Activated naive CD8-positive, alpha-beta T cell treated with anti-CD3 and anti-CD28 coated beads, Interleukin-2, amount 10 ng/mL, durations not matched to agents 7 days and 5 days (primary cell): ENCODE measurements around the gene FIGN. TPM values are rescaled to one million over a fixed set of nuclear protein-coding genes. Genes with fewer than 3 reads are reported as not detected.

Experiments used
- ATAC-seq: fragments of 150-1000 bp; cut with Tn5 transposase; one replicate; pipeline ENCODE4 v1.10.0; 2021; ENCODE audit warnings: low read depth, moderate library complexity
- POLR2A ChIA-PET: fragments of 350-600 bp; sonication (Branson Sonifier 250); formaldehyde crosslinking; loops from one replicate; lab custom pipeline; 2021; ENCODE audit warnings: antibody characterized with exemption; lab: Charles Lee
- DNase-seq: peaks from one replicate; pipeline ENCODE4 v3.0.0; 2021
- H3K27ac Mint-ChIP-seq: one replicate; pipeline ENCODE4 v1.8.0; 2022; ENCODE audit warnings: mild to moderate bottlenecking, mixed read lengths
- H3K27me3 Mint-ChIP-seq: one replicate; pipeline ENCODE4 v1.8.0; 2022; ENCODE audit warnings: mild to moderate bottlenecking, moderate library complexity, mixed read lengths
- H3K36me3 Mint-ChIP-seq: one replicate; pipeline ENCODE4 v1.8.0; 2021; ENCODE audit warnings: mild to moderate bottlenecking, mixed read lengths
- H3K4me1 Mint-ChIP-seq: one replicate; pipeline ENCODE4 v1.8.0; 2021; ENCODE audit warnings: mixed read lengths
- H3K4me3 Mint-ChIP-seq: one replicate; pipeline ENCODE4 v1.8.0; 2022; ENCODE audit warnings: mild to moderate bottlenecking, moderate library complexity, mixed read lengths
- H3K9me3 Mint-ChIP-seq: one replicate; pipeline ENCODE4 v1.8.0; 2021; ENCODE audit warnings: mixed read lengths
- total RNA-seq, 2 experiments: library from RNA; stranded (reverse); gene quantifications; one replicate each; pipeline ENCODE4 v1.2.3, GENCODE V29; 2021

FIGN gene
- total RNA-seq, 2 experiments from 2014 or later = not detected

- POLR2A ChIA-PET = no interaction called here
- ATAC-seq = no peak
- Mint-ChIP-seq H3K4me3 (no peak overlapping the region), H3K36me3 (no peaks in the 10 kb centered on the region), H3K27me3 (no peaks in the 10 kb centered on the region), H3K9me3 (no peaks in the 10 kb centered on the region), H3K27ac (no peak overlapping the region), H3K4me1 (no peaks in the 10 kb centered on the region)
- DNase-seq = no peak
These were observed 49.5 kb downstream of the FIGN start for GRCh38 chr2:163686289-163686688.

DNA sequence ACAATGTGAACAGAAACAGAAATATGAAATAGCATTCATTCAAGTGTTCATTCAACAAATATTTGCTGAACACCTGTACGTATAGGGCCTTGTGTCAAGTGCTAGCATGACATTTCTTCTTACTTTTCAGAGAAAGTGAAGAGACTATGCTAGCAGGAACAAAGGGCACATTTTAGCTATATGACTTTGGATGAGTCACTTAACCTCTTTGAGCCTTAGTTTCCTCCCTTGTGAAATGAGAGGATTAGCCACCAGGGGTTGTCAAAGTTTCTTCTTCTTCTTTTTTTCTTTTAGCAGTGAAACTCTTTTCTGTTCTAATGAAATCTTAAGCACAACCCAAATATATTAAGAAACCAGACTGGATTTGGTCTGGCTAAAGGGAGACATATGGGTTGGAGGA lies 53.1 kb downstream of the FIGN start:
- Mint-ChIP-seq H3K4me1 (no peaks in the 10 kb centered on the region), H3K9me3 (no peaks in the 10 kb centered on the region), H3K36me3 (no peaks in the 10 kb centered on the region), H3K27me3 (no peaks in the 10 kb centered on the region), H3K4me3 (no peak overlapping the region), H3K27ac (no peak overlapping the region)
- DNase-seq = no peak
- no peak for ATAC-seq
- POLR2A ChIA-PET = no interaction called here

DNA sequence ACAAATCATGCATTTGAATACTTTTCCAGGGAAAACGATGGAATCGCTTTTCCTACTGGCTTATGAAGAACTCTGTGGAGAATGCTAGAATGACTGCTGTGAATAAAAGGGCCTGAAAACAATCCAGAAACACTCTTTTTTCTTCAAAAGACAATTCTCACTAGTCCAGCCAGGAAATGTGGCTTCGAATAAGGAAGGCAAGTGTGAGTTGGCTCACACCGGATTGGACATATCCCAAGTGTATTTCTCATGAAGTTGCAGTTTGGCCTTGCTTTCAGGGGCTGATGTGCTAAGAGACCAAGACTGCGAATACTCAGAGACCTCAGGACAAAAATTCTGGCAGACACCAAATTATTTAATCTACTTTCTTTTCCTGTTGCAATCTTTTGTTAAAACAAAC lies 54.1 kb downstream of the FIGN start:
- no peak for DNase-seq
- POLR2A ChIA-PET = no interaction called here
- no peak for ATAC-seq
- no peak overlapping the region for H3K4me3 Mint-ChIP-seq
- no peak overlapping the region for H3K27ac Mint-ChIP-seq
- H3K36me3 Mint-ChIP-seq = no peaks in the 10 kb centered on the region
- no peaks in the 10 kb centered on the region for H3K4me1 Mint-ChIP-seq
- no peaks in the 10 kb centered on the region for H3K9me3 Mint-ChIP-seq
- no peaks in the 10 kb centered on the region for H3K27me3 Mint-ChIP-seq

- POLR2A ChIA-PET = no interaction called here
- no peak for ATAC-seq
- H3K4me1 Mint-ChIP-seq = no peaks in the 10 kb centered on the region
These were observed 60.4 kb downstream of the FIGN start for GRCh38 chr2:163675388-163675787.

DNA sequence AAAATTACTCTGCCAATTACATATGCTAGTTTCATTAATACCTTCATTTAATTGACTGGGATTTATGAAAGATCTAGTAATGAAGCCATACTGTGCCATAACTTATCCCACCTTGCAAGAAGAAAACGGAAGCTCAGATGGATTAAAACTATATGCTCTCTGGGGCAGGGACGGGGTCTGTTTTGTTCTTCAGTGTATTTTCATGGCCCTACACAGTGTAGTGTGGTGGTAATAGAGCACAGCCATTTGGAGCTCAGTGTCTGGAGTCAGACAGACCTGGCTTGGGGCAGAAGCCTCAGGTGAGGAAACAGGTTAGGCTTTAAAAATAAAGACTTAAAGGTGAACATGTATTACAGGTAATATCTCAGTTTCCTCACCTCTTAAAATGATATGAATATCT lies 62.3 kb downstream of the FIGN start:
- POLR2A ChIA-PET = no interaction called here
- no peaks in the 10 kb centered on the region for H3K9me3 Mint-ChIP-seq
- no peaks in the 10 kb centered on the region for H3K4me1 Mint-ChIP-seq
- ATAC-seq (no peak), DNase-seq (no peak)
- no peak overlapping the region for H3K4me3 Mint-ChIP-seq
- no peak overlapping the region for H3K27ac Mint-ChIP-seq
- no peaks in the 10 kb centered on the region for H3K27me3 Mint-ChIP-seq
- no peaks in the 10 kb centered on the region for H3K36me3 Mint-ChIP-seq

More at GRCh38 chr2:163675388-163675787, 60.4 kb downstream of the FIGN start:
- Mint-ChIP-seq H3K27me3 (no peaks in the 10 kb centered on the region), H3K36me3 (no peaks in the 10 kb centered on the region), H3K27ac (no peak overlapping the region), H3K9me3 (no peaks in the 10 kb centered on the region), H3K4me3 (no peak overlapping the region)
- DNase-seq = no peak

GRCh38 chr2:163670929-163671328 lies 64.9 kb downstream of the FIGN start:
- H3K9me3 Mint-ChIP-seq = no peaks in the 10 kb centered on the region
- H3K27me3 Mint-ChIP-seq = no peaks in the 10 kb centered on the region
- no peak overlapping the region for H3K4me3 Mint-ChIP-seq
- no peak overlapping the region for H3K27ac Mint-ChIP-seq
- no peaks in the 10 kb centered on the region for H3K36me3 Mint-ChIP-seq
- H3K4me1 Mint-ChIP-seq = no peaks in the 10 kb centered on the region
- POLR2A ChIA-PET = no interaction called here
- DNase-seq (no peak), ATAC-seq (no peak)

- no peak overlapping the region for H3K4me3 Mint-ChIP-seq
- no peaks in the 10 kb centered on the region for H3K4me1 Mint-ChIP-seq
- DNase-seq (no peak), ATAC-seq (no peak)
- no peaks in the 10 kb centered on the region for H3K36me3 Mint-ChIP-seq
- POLR2A ChIA-PET = no interaction called here
- no peaks in the 10 kb centered on the region for H3K27me3 Mint-ChIP-seq
- no peak overlapping the region for H3K27ac Mint-ChIP-seq
- no peaks in the 10 kb centered on the region for H3K9me3 Mint-ChIP-seq
These were observed 66.3 kb downstream of the FIGN start for GRCh38 chr2:163669506-163669905.

- Mint-ChIP-seq H3K27me3 (no peaks in the 10 kb centered on the region), H3K27ac (no peak overlapping the region), H3K36me3 (no peaks in the 10 kb centered on the region), H3K4me1 (no peaks in the 10 kb centered on the region), H3K4me3 (no peak overlapping the region), H3K9me3 (peaks cover 2% of the 10 kb centered on the region)
- DNase-seq (no peak), ATAC-seq (no peak)
- POLR2A ChIA-PET = no interaction called here
These were observed 68.5 kb downstream of the FIGN start for GRCh38 chr2:163667064-163667887.

- no peaks in the 10 kb centered on the region for H3K27me3 Mint-ChIP-seq
- POLR2A ChIA-PET = no interaction called here
- no peak overlapping the region for H3K27ac Mint-ChIP-seq
- no peaks in the 10 kb centered on the region for H3K4me1 Mint-ChIP-seq
- no peaks in the 10 kb centered on the region for H3K36me3 Mint-ChIP-seq
- ATAC-seq = no peak
- H3K4me3 Mint-ChIP-seq = no peak overlapping the region
- DNase-seq = no peak
- H3K9me3 Mint-ChIP-seq = peaks cover 6% of the 10 kb centered on the region
These were observed 70.0 kb downstream of the FIGN start for GRCh38 chr2:163665817-163666216.

GRCh38 chr2:163665051-163665450 lies 70.8 kb downstream of the FIGN start:
- ATAC-seq (no peak), DNase-seq (no peak)
- Mint-ChIP-seq H3K4me1 (no peaks in the 10 kb centered on the region), H3K4me3 (no peak overlapping the region), H3K27me3 (no peaks in the 10 kb centered on the region), H3K27ac (no peak overlapping the region), H3K36me3 (no peaks in the 10 kb centered on the region), H3K9me3 (peaks cover 6% of the 10 kb centered on the region)
- POLR2A ChIA-PET = no interaction called here

DNA sequence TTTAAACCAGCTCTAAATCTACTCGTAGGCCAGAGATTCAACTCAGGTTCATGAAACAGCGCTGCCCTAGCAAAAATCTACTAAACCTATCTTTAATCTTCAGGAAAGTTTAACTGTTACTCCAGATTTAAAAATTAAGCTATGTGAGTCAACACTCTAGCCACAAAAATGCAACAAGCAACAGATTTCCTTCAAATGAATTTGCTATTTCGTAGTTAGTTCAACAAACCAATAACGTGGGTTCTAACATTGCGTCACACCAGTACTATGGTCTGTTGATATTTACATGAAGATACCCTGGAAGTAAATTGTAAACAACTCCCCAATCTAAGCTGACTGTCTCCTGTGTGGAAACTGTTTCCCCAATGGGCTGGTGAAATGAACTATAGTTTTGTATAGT lies 71.2 kb downstream of the FIGN start:
- H3K4me3 Mint-ChIP-seq = no peak overlapping the region
- DNase-seq (no peak), ATAC-seq (no peak)
- H3K36me3 Mint-ChIP-seq = no peaks in the 10 kb centered on the region
- POLR2A ChIA-PET = no interaction called here
- H3K27ac Mint-ChIP-seq = no peak overlapping the region
- no peaks in the 10 kb centered on the region for H3K27me3 Mint-ChIP-seq
- H3K9me3 Mint-ChIP-seq = peaks cover 6% of the 10 kb centered on the region
- no peaks in the 10 kb centered on the region for H3K4me1 Mint-ChIP-seq

- ATAC-seq = no peak
- no peaks in the 10 kb centered on the region for H3K4me1 Mint-ChIP-seq
- H3K4me3 Mint-ChIP-seq = no peak overlapping the region
- H3K9me3 Mint-ChIP-seq = peaks cover 6% of the 10 kb centered on the region
- H3K36me3 Mint-ChIP-seq = no peaks in the 10 kb centered on the region
- no peak overlapping the region for H3K27ac Mint-ChIP-seq
- no peak for DNase-seq
- POLR2A ChIA-PET = no interaction called here
- no peaks in the 10 kb centered on the region for H3K27me3 Mint-ChIP-seq
These were observed 73.5 kb downstream of the FIGN start for GRCh38 chr2:163662141-163662780.

DNA sequence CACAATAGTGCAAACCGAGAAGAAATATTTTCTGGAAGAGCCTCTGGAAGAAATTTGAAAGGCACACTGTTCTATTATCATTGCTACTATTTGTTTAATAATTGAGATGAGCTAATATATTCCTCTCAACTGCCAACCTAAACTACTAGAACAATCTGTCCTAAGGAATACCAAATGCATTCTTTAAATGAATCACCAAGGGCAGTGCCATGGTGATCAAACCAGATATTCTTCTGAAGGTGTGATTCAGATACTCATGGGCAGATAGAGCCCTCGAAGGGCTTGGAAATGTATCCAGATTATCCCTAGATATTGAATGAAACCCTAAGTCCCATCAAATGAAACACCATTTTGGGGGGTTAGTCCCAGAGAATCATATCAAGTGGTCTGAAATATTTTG lies 76.6 kb downstream of the FIGN start:
- Mint-ChIP-seq H3K27ac (no peak overlapping the region), H3K27me3 (no peaks in the 10 kb centered on the region), H3K9me3 (peaks cover 6% of the 10 kb centered on the region), H3K36me3 (no peaks in the 10 kb centered on the region), H3K4me3 (no peak overlapping the region), H3K4me1 (no peaks in the 10 kb centered on the region)
- ATAC-seq (no peak), DNase-seq (no peak)
- POLR2A ChIA-PET = no interaction called here

- Mint-ChIP-seq H3K9me3 (peaks cover 4% of the 10 kb centered on the region), H3K27ac (no peak overlapping the region), H3K27me3 (no peaks in the 10 kb centered on the region), H3K4me3 (no peak overlapping the region), H3K36me3 (no peaks in the 10 kb centered on the region), H3K4me1 (no peaks in the 10 kb centered on the region)
- DNase-seq (no peak), ATAC-seq (no peak)
- POLR2A ChIA-PET = no interaction called here
These were observed 77.3 kb downstream of the FIGN start for GRCh38 chr2:163658556-163658955.
